Smooth muscle cell (in vitro differentiated cells): Measurements from ENCODE around the gene VDR. TPM values are rescaled to one million over a fixed set of nuclear protein-coding genes. Genes with fewer than 3 reads are reported as not detected.

Experiments used
- DNase-seq: peaks from one replicate; lab custom pipeline; 2025; ENCODE audit not compliant: unreplicated experiment; lab: John Stamatoyannopoulos, UW
- H2AFZ ChIP-seq: fragments of 200-600 bp; sonication (generic); 2 replicates; pipeline ENCODE4 v1.6.0; 2016; ENCODE audit warnings: antibody characterized with exemption, low read depth, mild to moderate bottlenecking
- H3F3A ChIP-seq: fragments of 200-600 bp; sonication (generic); 2 replicates; pipeline ENCODE4 v1.6.0; 2017; ENCODE audit warnings: antibody characterized with exemption, low read depth
- H3K27ac ChIP-seq: fragments of 200-600 bp; sonication (generic); 2 replicates; pipeline ENCODE4 v1.5.1; 2016; ENCODE audit warnings: low read depth, mild to moderate bottlenecking
- H3K27me3 ChIP-seq: fragments of 200-600 bp; sonication (generic); 2 replicates; pipeline ENCODE4 v1.6.1; 2016; ENCODE audit warnings: low read depth, mild to moderate bottlenecking
- H3K36me3 ChIP-seq: fragments of 200-600 bp; sonication (generic); 2 replicates; pipeline ENCODE4 v1.5.1; 2016; ENCODE audit warnings: low read depth
- H3K4me1 ChIP-seq: fragments of 200-600 bp; sonication (generic); 2 replicates; pipeline ENCODE4 v1.5.1; 2016; ENCODE audit warnings: low read depth
- H3K4me2 ChIP-seq: fragments of 200-600 bp; sonication (generic); 2 replicates; pipeline ENCODE4 v1.6.0; 2016; ENCODE audit warnings: mild to moderate bottlenecking
- H3K4me3 ChIP-seq: fragments of 200-600 bp; sonication (generic); 2 replicates; pipeline ENCODE4 v1.5.1; 2016; ENCODE audit warnings: mild to moderate bottlenecking
- H3K79me2 ChIP-seq: fragments of 200-600 bp; sonication (generic); 2 replicates; pipeline ENCODE4 v1.6.0; 2016; ENCODE audit warnings: low read depth, mild to moderate bottlenecking
- H3K9ac ChIP-seq: fragments of 200-600 bp; sonication (generic); 2 replicates; pipeline ENCODE4 v1.6.0; 2016; ENCODE audit warnings: low read depth
- H3K9me3 ChIP-seq: fragments of 200-600 bp; sonication (generic); replicated peaks from 2 replicates; pipeline ENCODE4 v1.5.1; 2016; ENCODE audit warnings: low read depth
- H4K20me1 ChIP-seq: fragments of 200-600 bp; sonication (generic); 2 replicates; pipeline ENCODE4 v1.6.0; 2016; ENCODE audit warnings: low read depth
- CTCF ChIP-seq: fragments of 200-600 bp; sonication (generic); IDR thresholded peaks from 2 replicates; pipeline ENCODE4 v1.5.1; 2017; ENCODE audit warnings: borderline replicate concordance, mild to moderate bottlenecking, antibody characterized with exemption; ENCODE audit not compliant: insufficient read depth, poor library complexity, severe bottlenecking
- WGBS: methylation state at CpG from one replicate; pipeline ENCODE4 v1.1.7; 2016; ENCODE audit warnings: low lambda C conversion rate; 5-methylcytosine and 5-hydroxymethylcytosine counted together
- polyA plus RNA-seq: library from polyadenylated mRNA; unstranded; fragments of >200 nt; fragmentation: Nextera tagmentation; extraction: Ambion mirVana; gene quantifications from 2 replicates; pipeline ENCODE4 v1.2.1, GENCODE V29; 2016
- total RNA-seq: library from RNA; depleted of rRNA; stranded (reverse); fragments of >200 nt; gene quantifications from 2 replicates; pipeline ENCODE4 v1.2.3, GENCODE V29; 2014

VDR gene
- total and polyA plus RNA-seq, 2 experiments from 2014 or later = 8.0 to 16.5 TPM

- Histone ChIP-seq H2AFZ (no peak overlapping the region), H3K9me3 (no peaks in the 10 kb centered on the region), H3K9ac (no peak overlapping the region), H3K4me3 (no peak overlapping the region), H3F3A (no peaks in the 10 kb centered on the region), H3K4me1 (no peaks in the 10 kb centered on the region), H3K27ac (no peak overlapping the region), H4K20me1 (no peaks in the 10 kb centered on the region), H3K4me2 (no peak overlapping the region), H3K36me3 (no peaks in the 10 kb centered on the region), H3K79me2 (no peaks in the 10 kb centered on the region), H3K27me3 (no peaks in the 10 kb centered on the region)
- TF ChIP-seq CTCF = no peak
- WGBS = 78% methylated on average over 5 of the region's 5 CpGs
- no peak for DNase-seq
Observed at GRCh38 chr12:47862167-47862750, 42.5 kb downstream of the VDR start.

GRCh38 chr12:47860873-47861272 is 43.9 kb downstream of the VDR start:
- H3F3A ChIP-seq = no peaks in the 10 kb centered on the region
- H3K9me3 ChIP-seq = no peaks in the 10 kb centered on the region
- H3K4me3 ChIP-seq = no peak overlapping the region
- whole genome bisulfite sequencing = 92% methylated on average over 2 of the region's 2 CpGs
- H3K4me1 ChIP-seq = no peaks in the 10 kb centered on the region
- no peaks in the 10 kb centered on the region for H3K27me3 ChIP-seq
- no peak overlapping the region for H3K9ac ChIP-seq
- H3K27ac ChIP-seq = no peak overlapping the region
- no peak for DNase-seq
- no peaks in the 10 kb centered on the region for H4K20me1 ChIP-seq
- no peak for TF ChIP-seq CTCF
- H3K36me3 ChIP-seq = no peaks in the 10 kb centered on the region
- H3K79me2 ChIP-seq = no peaks in the 10 kb centered on the region
- no peak overlapping the region for H3K4me2 ChIP-seq
- H2AFZ ChIP-seq = no peak overlapping the region

GRCh38 chr12:47860279-47860841 is 44.4 kb downstream of the VDR start:
- no peak for TF ChIP-seq CTCF
- no peak overlapping the region for H3K9ac ChIP-seq
- no peak overlapping the region for H3K27ac ChIP-seq
- H3K9me3 ChIP-seq = no peaks in the 10 kb centered on the region
- 90% methylated on average over 7 of the region's 7 CpGs for whole genome bisulfite sequencing
- no peaks in the 10 kb centered on the region for H3F3A ChIP-seq
- H2AFZ ChIP-seq = no peak overlapping the region
- H4K20me1 ChIP-seq = no peaks in the 10 kb centered on the region
- H3K4me2 ChIP-seq = no peak overlapping the region
- no peaks in the 10 kb centered on the region for H3K4me1 ChIP-seq
- DNase-seq = no peak
- H3K4me3 ChIP-seq = no peak overlapping the region
- no peaks in the 10 kb centered on the region for H3K36me3 ChIP-seq
- no peaks in the 10 kb centered on the region for H3K79me2 ChIP-seq
- no peaks in the 10 kb centered on the region for H3K27me3 ChIP-seq
